Effector memory CD4-positive, alpha-beta T cell (primary cell): ENCODE measurements around the gene CDH23.

ENCODE experiments used
- DNase-seq, 3 donors: peaks; one replicate each; pipeline ENCODE4 v3.0.0-alpha.2; 2020
- H3K27ac ChIP-seq: 2 replicates; pipeline ENCODE4 v1.7.0; 2013; ENCODE audit warnings: mild to moderate bottlenecking, low read length, moderate library complexity; ENCODE audit not compliant: insufficient read depth, poor library complexity, severe bottlenecking
- H3K27me3 ChIP-seq: replicated peaks from 2 replicates; pipeline ENCODE4 v1.7.0; 2013; ENCODE audit warnings: mild to moderate bottlenecking, low read length; ENCODE audit not compliant: insufficient read depth, control insufficient read depth, poor library complexity, severe bottlenecking
- H3K36me3 ChIP-seq: 2 replicates; pipeline ENCODE4 v1.7.0; 2013; ENCODE audit warnings: mild to moderate bottlenecking, low read length, moderate library complexity; ENCODE audit not compliant: control insufficient read depth, insufficient read depth
- H3K4me1 ChIP-seq: 2 replicates; pipeline ENCODE4 v1.7.0; 2013; ENCODE audit warnings: low read length, mild to moderate bottlenecking; ENCODE audit not compliant: control insufficient read depth, insufficient read depth, poor library complexity, severe bottlenecking
- H3K4me3 ChIP-seq: 2 replicates; pipeline ENCODE4 v1.7.0; 2013; ENCODE audit warnings: low read length, low read depth, mild to moderate bottlenecking; ENCODE audit not compliant: insufficient read depth, poor library complexity, severe bottlenecking
- H3K9me3 ChIP-seq: 2 replicates; pipeline ENCODE4 v1.7.0; 2013; ENCODE audit warnings: mild to moderate bottlenecking, low read length, moderate library complexity; ENCODE audit not compliant: control insufficient read depth

The CDH23 gene

DNA sequence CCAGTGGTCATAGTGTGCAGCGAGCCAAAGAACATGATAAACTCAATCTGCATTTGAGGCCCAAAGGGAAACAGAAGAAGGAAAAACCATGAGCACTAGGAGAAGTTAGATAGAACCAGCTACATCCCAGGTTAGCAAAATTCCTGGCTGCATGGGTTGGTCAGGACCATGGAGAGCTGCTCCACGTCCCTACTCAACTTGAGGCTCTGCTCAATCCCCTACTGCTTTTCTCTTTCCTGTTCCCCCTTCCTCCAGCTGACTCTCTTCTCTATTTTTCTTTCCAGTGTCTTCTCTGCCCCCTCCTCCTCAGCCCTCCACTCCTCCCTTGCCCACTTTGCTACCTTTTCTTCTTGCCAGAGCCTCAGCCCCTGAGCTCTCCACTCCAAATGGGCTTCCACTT is 398.5 kb downstream of the CDH23 start:
- no peak overlapping the region for H3K4me3 ChIP-seq
- no peaks in the 10 kb centered on the region for H3K36me3 ChIP-seq
- H3K4me1 ChIP-seq: no peaks in the 10 kb centered on the region
- H3K27ac ChIP-seq: no peak overlapping the region
- H3K9me3 ChIP-seq: no peaks in the 10 kb centered on the region
- no peaks in the 10 kb centered on the region for H3K27me3 ChIP-seq
- no peak for DNase-seq

DNA sequence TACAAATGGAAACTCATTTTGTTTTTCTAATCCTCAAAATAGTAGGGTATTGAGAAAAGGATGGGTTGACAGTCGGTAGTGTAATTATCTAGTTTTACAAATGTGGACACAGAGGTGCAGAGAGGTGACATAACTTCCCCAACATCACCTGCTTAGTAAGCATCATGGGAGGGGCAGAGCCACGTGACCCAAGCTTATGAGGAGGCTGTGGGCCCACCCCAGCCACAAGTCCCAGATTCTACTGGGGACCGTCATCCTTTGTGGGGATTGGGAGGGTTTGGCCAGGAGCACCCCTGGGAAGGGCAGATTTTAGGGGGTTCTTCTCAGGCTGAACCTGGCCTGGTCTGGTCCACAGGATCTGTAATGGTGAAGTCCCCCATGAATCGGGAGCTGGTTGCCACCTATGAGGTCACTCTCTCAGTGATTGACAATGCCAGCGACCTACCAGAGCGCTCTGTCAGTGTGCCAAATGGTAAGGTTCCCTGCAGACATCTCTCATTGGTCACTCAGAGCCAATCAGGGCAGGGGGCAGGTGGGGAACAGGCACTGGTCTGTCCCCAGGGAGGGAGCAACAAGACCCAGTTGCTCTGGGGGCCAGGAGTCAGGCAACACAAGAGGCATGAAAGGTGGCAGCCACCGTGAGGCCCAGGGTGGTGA is 400.2 kb downstream of the CDH23 start:
- H3K27me3 ChIP-seq: no peaks in the 10 kb centered on the region
- DNase-seq: no peak
- no peak overlapping the region for H3K27ac ChIP-seq
- H3K4me1 ChIP-seq: no peaks in the 10 kb centered on the region
- no peaks in the 10 kb centered on the region for H3K36me3 ChIP-seq
- H3K4me3 ChIP-seq: no peak overlapping the region
- no peaks in the 10 kb centered on the region for H3K9me3 ChIP-seq

DNA sequence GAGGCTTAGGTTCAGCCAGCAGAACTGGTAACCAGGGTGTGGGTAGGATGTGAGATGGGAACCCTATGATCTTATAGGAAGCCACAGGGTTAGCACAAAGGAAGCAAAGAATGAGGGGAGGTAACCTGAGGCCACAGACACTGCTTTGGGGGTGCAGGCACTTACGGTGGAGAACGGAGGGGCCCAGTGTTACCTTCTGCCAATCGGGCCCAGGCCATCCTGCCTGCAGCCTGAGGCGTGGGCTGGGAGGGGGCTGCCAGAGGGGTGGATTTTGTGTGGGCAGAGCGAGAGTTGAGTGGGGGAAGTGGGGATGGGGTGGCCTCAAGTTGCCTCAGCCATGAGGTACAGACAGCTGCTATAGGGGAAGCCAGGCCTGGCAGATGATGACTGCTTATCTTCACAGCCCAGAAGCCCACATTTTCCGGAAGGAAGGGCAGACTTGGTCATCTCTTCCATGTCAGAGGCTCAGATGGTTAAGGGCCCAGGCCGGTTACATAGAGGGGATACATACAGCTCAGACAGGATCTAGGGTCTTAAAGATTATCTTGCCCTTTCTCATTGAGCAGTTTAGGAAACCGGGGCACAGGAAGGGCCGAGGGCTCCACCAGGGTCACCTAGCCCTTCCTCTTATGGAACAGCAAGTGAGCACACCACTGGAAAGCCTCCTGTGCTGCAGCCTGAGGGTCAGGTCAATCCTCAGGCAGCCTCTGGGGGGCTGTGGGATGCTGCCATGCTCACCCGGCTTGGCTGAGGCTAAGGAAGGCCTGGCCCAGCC is 401.0 kb downstream of the CDH23 start:
- Histone ChIP-seq H3K4me3 (no peak overlapping the region), H3K27me3 (no peaks in the 10 kb centered on the region), H3K9me3 (no peaks in the 10 kb centered on the region), H3K36me3 (no peaks in the 10 kb centered on the region), H3K4me1 (no peaks in the 10 kb centered on the region), H3K27ac (no peak overlapping the region)
- no peak for DNase-seq

DNA sequence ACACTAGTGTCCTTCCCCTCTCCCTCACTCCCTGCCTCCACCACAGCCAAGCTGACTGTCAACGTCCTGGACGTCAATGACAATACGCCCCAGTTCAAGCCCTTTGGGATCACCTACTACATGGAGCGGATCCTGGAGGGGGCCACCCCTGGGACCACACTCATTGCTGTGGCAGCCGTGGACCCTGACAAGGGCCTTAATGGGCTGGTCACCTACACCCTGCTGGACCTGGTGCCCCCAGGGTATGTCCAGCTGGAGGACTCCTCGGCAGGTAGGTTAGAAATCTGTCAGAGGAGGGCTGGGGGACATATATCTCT is 401.5 kb downstream of the CDH23 start:
- Histone ChIP-seq H3K4me3 (no peak overlapping the region), H3K27me3 (no peaks in the 10 kb centered on the region), H3K9me3 (no peaks in the 10 kb centered on the region), H3K4me1 (no peaks in the 10 kb centered on the region), H3K36me3 (no peaks in the 10 kb centered on the region), H3K27ac (no peak overlapping the region)
- DNase-seq: no peak

DNA sequence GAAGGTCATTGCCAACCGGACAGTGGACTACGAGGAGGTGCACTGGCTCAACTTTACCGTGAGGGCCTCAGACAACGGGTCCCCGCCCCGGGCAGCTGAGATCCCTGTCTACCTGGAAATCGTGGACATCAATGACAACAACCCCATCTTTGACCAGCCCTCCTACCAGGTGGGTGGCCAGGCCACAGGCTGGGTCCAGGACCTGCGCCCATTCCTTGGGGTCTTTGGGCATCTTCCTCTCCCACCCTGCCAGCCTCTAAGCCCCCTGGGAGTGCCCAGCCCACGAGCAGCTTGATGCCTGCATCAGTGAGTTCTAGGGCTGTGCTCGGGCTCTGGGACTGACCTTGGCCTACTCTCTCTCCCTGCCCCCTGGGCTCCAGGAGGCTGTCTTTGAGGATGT is 402.4 kb downstream of the CDH23 start:
- Histone ChIP-seq H3K27ac (no peak overlapping the region), H3K4me3 (no peak overlapping the region), H3K27me3 (no peaks in the 10 kb centered on the region), H3K9me3 (no peaks in the 10 kb centered on the region), H3K36me3 (no peaks in the 10 kb centered on the region), H3K4me1 (no peaks in the 10 kb centered on the region)
- no peak for DNase-seq

DNA sequence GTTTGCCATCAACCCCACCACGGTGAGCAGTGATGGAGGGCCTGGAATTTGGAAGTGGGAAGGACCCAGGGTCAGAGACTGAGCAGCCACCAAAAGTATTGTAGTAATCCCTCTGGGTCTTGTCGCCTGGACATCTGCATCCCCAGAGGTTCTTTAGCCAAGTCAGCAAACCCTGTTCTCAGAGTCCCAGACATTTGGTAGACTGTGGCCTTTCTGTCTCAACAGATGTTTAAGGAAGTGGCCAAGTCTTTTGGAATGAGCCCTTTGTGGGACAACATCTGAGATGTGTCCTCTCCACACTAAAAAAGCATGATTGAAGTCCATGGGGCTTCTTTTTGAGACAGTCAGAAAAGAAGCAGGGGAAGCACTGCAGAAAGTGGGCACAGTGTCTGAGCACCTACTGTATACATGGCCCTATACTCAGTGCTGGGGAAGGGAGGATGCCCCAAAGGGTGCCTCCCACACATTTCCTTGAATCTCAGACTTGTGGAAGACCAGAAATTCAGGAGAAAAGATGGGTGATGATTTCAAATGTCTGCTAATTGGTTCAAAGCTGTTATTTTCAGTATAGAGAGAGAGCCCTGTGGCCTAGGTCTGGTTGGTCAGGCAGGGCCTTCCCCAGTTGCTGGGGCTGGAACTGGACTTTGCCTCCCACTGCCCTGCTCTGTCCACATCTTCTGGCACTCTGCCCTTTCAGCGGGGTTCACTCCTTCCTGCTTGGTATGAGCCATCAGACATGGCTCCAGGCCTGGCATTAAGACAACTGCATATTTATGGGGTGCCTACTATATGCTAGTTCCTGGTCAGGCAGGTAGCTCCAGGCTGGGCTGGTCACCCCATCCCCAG is 403.1 kb downstream of the CDH23 start:
- H3K4me3 ChIP-seq: no peak overlapping the region
- H3K27me3 ChIP-seq: no peaks in the 10 kb centered on the region
- no peaks in the 10 kb centered on the region for H3K9me3 ChIP-seq
- no peak overlapping the region for H3K27ac ChIP-seq
- no peaks in the 10 kb centered on the region for H3K4me1 ChIP-seq
- no peaks in the 10 kb centered on the region for H3K36me3 ChIP-seq
- DNase-seq: no peak

DNA sequence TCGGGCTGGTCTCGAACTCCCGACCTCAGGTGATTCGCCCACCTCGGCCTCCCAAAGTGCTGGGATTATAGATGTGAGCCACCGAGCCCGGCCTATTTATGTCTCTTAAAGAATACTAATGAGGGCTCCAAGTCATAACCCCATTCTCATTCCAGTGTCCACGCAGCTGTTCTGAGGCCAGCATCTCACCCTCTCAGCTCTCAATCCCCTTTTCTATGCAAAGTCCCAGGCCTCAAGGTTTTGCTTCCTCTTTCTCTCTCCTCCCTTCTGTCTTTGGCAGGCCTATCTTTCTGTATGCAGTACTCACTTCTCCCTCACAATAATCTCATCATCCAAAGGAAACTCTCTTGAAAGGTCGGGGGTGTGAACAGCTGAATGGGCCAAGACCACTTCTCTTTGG is 404.6 kb downstream of the CDH23 start:
- DNase-seq: no peak
- no peaks in the 10 kb centered on the region for H3K4me1 ChIP-seq

DNA sequence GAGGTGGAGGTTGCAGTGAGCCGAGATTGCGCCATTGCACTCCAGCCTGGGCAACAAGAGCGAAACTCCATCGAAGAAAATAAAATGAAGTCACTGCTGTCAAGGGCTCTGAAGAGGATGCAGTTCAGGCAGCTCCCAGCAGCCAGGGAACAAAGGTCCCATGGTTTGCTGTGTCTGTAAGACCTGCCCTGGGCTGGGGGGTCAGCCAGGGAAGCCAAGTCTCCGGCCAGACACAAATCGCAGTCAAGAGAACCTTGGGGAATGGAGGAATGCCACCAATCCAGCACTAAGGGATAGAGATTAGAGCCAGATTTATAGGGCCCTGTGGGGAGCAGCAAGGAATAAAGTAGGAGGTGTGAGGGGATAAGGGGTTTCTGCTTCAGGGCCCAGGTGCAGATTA is 405.5 kb downstream of the CDH23 start:
- H3K27me3 ChIP-seq: no peaks in the 10 kb centered on the region
- DNase-seq: no peak
- no peaks in the 10 kb centered on the region for H3K36me3 ChIP-seq
- H3K4me3 ChIP-seq: no peak overlapping the region
- H3K4me1 ChIP-seq: no peaks in the 10 kb centered on the region
- H3K27ac ChIP-seq: no peak overlapping the region
- H3K9me3 ChIP-seq: no peaks in the 10 kb centered on the region

More for the DNA sequence above, 404.6 kb downstream of the CDH23 start:
- no peak overlapping the region for H3K27ac ChIP-seq
- H3K36me3 ChIP-seq: no peaks in the 10 kb centered on the region
- H3K27me3 ChIP-seq: no peaks in the 10 kb centered on the region
- H3K4me3 ChIP-seq: no peak overlapping the region
- no peaks in the 10 kb centered on the region for H3K9me3 ChIP-seq

DNA sequence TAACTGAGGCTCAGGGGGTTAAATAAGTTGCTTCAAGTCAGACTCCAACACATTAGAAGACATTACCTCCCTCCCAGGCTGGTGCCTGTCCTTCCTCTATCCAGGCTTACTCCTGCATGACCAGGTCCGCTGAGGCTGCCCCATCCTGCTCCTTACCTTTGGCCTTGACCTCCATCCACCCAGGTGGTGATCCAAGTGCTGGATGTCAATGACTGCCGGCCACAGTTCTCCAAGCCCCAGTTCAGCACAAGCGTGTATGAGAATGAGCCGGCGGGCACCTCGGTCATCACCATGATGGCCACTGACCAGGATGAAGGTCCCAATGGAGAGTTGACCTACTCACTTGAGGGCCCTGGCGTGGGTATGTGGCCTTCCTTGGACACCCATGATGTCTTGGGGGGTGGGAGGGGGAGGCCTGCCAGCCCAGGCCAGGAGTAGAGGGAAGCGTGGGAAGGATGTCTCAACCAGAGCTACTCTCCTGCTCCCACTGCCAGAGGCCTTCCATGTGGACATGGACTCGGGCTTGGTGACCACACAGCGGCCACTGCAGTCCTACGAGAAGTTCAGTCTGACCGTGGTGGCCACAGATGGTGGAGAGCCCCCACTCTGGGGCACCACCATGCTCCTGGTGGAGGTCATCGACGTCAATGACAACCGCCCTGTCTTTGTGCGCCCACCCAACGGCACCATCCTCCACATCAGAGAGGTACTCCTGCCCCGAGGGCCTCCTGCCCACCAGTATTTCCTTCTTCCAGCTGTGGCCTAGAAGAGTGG is 406.2 kb downstream of the CDH23 start:
- Histone ChIP-seq H3K4me3 (no peak overlapping the region), H3K27ac (no peak overlapping the region), H3K9me3 (no peaks in the 10 kb centered on the region), H3K36me3 (no peaks in the 10 kb centered on the region), H3K4me1 (no peaks in the 10 kb centered on the region), H3K27me3 (no peaks in the 10 kb centered on the region)
- no peak for DNase-seq
